Islet of Langerhans (tissue), 1 donor: Measurements from ENCODE around the gene SCO2.

Source experiments
- FAIRE-seq: peaks from one replicate; lab custom pipeline; 2011; peaks lifted over from hg19 to GRCh38; lab: Jason Lieb, UNC

SCO2 gene

GRCh38 chr22:50518606-50519005 lies 6.8 kb downstream of the SCO2 start:
- no peak for FAIRE-seq

GRCh38 chr22:50517495-50518260 lies 7.7 kb downstream of the SCO2 start:
- no peak for FAIRE-seq

GRCh38 chr22:50516891-50517290 lies 8.5 kb downstream of the SCO2 start:
- FAIRE-seq = no peak

DNA sequence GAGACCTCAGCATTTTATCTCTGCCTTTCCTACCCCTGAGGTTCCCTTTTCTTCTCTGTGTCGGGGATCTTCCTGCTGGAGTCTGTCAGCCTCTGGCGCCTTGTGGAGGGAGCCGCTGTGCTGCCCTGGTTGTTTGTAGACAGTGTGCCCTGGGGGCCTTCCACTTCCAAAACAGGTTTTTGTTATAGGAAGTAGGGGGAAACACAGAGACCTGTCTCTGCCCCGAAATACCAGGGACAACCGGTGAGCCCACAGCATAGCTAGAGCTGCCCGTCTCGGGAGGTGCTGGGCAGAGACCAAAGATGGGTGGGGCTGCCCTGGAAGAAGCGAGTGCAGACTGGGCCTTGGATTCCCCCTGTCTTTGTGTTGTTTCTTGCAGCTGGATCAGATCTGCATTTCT lies 9.3 kb downstream of the SCO2 start:
- no peak for FAIRE-seq

DNA sequence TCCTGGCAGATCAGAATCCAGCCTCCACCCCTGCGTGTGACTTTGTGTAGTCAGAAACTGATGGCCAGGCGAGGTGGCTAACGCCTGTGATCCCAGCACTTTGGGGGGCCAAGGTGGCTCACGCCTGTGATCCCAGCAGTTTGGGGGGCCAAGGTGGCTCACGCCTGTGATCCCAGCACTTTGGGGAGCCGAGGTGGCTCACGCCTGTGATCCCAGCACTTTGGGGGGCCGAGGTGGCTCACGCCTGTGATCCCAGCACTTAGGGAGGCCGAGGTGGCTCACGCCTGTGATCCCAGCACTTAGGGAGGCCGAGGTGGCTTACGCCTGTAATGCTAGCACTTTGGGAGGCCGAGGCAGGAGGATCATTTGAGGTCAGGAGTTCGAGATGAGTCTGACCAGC lies 12.2 kb downstream of the SCO2 start:
- no peak for FAIRE-seq

DNA sequence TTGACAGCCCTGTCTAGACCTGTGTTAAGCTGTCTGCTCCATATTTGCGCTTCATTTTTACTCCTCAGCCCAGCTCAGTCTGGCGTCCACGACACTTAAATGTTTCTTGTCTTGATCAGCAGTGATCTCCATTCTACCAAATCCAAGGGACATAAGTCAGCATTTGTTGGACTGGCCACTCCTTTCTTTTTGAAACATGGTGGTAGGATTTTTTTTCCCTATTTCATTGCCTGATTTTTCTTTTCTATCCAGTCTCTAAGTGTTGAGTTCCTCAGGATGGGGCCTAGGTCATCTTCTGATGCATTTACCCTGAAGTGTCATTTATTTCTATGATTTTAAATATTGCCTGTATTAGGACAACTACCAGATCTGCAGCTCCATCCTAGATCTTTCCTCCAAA lies 16.5 kb downstream of the SCO2 start:
- FAIRE-seq = no peak

- peak; percentile 41 for FAIRE-seq
Measured at GRCh38 chr22:50507991-50508884, 17.2 kb downstream of the SCO2 start, which contains the start of gene NCAPH2. NCAPH2 (plus strand) TSS chr22:50508224; CDS start chr22:50508338, 114 bp downstream.

DNA sequence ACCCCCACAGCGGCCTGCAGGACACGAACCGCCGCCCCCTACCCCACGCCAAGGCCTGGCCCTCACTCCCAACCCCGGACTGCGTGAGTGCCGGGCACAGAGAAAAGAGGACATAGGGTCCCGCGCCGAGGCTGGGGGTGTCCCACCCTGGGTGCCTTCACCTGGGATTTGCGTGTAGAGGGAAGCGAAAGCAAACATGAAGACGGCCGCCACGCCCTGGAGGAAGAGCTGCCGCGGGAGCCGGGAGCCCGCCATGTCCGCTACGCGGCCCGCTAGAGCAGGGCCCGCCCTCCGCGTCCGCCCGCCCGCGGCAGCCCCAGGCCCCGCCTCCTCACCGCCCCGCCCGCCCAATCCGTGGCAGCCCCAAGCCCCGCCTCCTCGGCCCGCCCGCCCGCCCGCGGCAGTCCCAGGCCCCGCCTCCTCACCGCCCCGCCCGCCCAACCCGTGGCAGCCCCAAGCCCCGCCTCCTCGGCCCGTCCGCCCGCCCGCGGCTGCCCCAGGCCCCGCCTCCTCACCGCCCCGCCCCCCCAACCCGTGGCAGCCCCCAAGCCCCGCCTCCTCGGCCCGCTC lies 17.9 kb downstream of the SCO2 start, which contains the start of gene LMF2:
Gene LMF2 (minus strand): TSS at position 282 of the 570 bp plus-strand sequence. CDS start 27 bp downstream, at position 255.
- no peak for FAIRE-seq

DNA sequence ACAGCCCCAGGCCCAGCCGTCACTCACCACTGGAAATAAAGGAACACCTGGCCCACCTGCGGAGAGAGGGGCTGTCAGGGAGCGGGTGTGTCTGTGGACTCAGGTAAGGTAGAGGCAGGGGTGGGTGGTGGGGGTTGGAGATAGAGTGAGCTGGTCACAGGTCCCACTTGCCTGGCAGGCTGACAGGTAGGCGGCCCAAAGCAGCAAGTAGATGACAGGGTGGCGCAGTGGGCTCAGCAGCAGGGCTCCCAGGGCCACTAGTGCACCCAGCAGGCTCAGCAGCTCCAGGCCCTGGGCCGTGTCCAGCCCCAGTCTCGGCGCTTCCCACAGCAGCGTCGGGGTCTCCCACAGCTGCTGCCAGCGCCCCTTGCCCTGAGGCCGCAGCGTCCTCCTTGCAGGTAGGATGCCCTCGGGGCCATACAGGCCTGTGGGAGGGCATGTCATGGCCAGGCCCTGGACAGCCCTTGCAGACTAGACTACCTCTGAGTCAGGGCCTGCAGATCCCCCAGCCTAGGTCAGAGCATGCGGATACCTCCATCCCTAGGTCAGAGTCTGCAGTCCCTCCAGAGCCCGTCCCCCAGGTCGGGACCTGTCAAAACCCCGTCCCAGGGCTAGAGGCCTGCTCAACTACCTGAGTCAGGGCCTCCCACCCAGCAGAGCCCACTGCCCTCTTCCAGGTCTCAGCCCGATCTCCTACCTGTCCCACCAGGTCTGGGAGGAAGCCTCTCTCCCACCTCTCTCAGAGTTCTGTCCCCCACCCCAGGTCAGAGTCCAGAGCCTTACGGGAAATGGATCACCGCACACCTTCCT lies 18.6 kb downstream of the SCO2 start:
- no peak for FAIRE-seq

- no peak for FAIRE-seq
Measured at GRCh38 chr22:50505776-50506610, 19.4 kb downstream of the SCO2 start.

DNA sequence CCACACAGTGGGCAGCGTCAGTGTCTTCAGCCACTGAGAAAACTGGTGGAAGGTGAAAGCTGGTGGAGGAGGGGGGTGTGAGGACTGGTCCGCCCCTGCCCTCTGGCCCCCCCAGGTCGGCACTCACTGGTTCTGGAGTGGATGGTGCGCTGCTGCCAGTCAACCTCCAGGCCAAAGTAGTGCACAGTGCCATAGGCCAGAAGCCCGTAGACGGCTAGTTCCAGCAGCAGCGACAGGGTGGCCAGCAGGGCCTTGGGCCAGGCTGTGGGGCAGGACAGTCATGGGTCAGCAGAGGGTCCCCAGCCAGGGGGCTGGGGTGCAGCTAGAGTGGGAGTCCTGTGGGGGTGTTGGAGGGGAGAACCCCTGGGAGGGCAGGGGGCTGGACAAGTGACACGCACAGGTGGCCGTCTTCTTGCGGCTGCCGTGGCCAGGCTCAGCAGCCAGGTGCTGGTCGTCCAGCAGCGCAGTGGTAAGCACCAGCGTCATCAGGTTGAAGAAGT lies 20.1 kb downstream of the SCO2 start:
- no peak for FAIRE-seq

DNA sequence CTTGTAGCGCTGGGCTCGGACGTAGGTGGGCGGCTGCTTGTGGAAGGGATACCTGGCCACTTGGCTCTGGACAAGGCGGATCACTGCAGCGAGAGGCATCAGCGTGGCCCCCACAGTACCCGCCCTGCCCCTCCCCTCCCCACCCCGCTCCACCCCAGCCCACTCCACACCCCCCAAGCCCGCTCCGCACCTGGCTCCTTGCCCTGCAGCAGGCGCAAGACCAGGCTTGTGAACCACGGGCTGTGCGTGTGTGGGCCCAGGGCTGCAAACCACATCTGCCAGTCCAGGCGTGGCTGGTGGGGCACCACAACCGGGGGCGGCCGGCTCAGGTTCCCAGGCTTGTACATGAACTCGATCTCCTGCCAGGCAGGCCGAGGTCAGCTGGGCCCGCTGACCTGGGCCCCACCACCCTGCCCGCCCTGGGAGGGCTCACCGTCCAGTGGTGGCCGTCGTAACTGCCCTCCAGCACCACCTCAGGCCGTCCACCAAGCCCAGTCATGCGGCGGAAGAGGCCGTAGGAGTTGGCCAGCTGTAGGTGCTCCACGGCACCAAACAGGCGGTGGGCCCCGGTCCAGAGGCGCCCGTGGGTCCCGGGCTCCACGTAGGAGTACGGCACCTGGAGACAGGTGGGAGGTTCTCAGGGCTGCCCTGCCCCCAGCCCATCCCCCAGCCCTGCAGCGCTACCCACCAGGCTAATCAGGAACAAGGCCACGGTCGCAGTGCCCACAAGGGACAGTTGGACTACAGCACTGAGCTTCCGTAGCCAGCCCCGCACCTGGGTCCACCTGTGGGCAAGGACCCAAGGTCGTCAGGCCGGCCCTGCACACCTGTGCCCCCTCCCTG lies 20.8 kb downstream of the SCO2 start:
- FAIRE-seq = no peak

GRCh38 chr22:50503475-50504145 lies 21.8 kb downstream of the SCO2 start:
- FAIRE-seq = no peak

GRCh38 chr22:50502628-50503474 lies 22.5 kb downstream of the SCO2 start:
- no peak for FAIRE-seq

- FAIRE-seq = no peak
Measured at GRCh38 chr22:50502096-50502495, 23.3 kb downstream of the SCO2 start.

GRCh38 chr22:50500452-50500851 lies 24.9 kb downstream of the SCO2 start:
- no peak for FAIRE-seq

- FAIRE-seq = peak; percentile 49
Measured at GRCh38 chr22:50498322-50498890, 27.0 kb downstream of the SCO2 start.

- FAIRE-seq = no peak
Measured at GRCh38 chr22:50497093-50497492, 28.3 kb downstream of the SCO2 start.
